Dendritic cell treated with granulocyte-macrophage colony-stimulating factor and Interleukin-4, amounts not matched to agents 40 ng/mL and 50 ng/mL, for 4 days (primary cell): ENCODE data around the gene SLC39A2.
A peak's percentile ranks its signal among the peaks of the same experiment; 100 is the strongest.

Source experiments
- H3K27ac Mint-ChIP-seq: one replicate; pipeline ENCODE4 v1.8.0; 2022; ENCODE audit warnings: mild to moderate bottlenecking, mixed read lengths
- H3K27me3 Mint-ChIP-seq: one replicate; pipeline ENCODE4 v1.8.0; 2022; ENCODE audit warnings: mild to moderate bottlenecking, mixed read lengths
- H3K36me3 Mint-ChIP-seq: one replicate; pipeline ENCODE4 v1.8.0; 2022; ENCODE audit warnings: low read depth, mixed read lengths
- H3K4me1 Mint-ChIP-seq: one replicate; pipeline ENCODE4 v1.8.0; 2022; ENCODE audit warnings: low read depth, mixed read lengths
- H3K4me3 Mint-ChIP-seq: one replicate; pipeline ENCODE4 v1.8.0; 2022; ENCODE audit warnings: mild to moderate bottlenecking, moderate library complexity, mixed read lengths
- H3K9me3 Mint-ChIP-seq: one replicate; pipeline ENCODE4 v1.8.0; 2022; ENCODE audit warnings: mixed read lengths
- intact Hi-C: fragments of 100-400 bp; cut with micrococcal nuclease; formaldehyde crosslinking; loops from one replicate; pipeline ENCODE4 v1.15.0; 2022

Gene SLC39A2

DNA sequence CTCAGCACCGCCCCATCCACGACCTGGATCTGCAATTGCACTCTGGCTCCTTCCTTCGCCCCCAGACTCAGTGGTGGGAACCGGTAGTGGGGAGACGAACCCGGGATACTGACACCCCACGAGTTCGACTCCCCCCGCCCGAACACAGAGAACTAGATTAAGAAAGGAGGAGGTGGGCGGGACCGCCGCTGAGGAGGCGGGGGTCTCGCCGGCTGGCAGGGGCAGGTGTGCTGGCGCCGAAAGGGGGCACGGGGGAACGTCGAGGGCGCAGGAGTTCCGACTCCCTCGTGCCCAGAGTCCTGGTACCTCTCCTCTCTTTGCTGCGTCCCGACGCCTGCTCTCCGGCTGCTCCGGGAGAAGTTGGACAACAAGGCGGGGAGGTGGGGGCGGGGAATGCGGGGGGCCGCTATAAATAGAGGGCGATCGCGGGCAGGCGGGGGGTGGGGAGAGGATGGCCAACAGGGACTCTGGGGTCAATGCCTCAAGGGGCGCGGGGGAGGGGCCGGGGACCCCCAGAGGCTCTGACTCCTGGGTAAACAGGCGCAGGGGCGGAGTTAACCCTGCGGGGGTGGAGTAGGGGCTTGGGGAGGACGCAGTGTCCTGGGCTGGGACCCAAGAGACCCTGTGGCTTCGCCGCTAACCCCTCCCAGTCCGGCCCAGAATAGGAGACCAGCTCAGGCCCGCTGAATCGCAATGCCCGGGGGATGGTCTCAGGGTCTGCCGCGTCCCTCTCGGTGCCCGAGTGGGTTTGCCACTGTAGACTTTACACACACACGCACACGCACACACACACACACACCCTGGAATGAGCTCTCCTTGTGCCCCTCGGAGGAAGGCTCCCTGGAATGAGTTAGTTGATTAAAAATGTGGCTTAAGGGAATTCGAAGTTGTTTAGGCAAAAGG is 26.5 kb downstream of the SLC39A2 start:
- Mint-ChIP-seq H3K4me1 (peaks cover 54% of the 10 kb centered on the region), H3K27me3 (peaks cover 41% of the 10 kb centered on the region), H3K4me3 (peak overlapping the region; percentile 63), H3K36me3 (no peaks in the 10 kb centered on the region), H3K9me3 (no peaks in the 10 kb centered on the region), H3K27ac (peak overlapping the region; percentile 59)
- intact Hi-C loops = no loop called here

DNA sequence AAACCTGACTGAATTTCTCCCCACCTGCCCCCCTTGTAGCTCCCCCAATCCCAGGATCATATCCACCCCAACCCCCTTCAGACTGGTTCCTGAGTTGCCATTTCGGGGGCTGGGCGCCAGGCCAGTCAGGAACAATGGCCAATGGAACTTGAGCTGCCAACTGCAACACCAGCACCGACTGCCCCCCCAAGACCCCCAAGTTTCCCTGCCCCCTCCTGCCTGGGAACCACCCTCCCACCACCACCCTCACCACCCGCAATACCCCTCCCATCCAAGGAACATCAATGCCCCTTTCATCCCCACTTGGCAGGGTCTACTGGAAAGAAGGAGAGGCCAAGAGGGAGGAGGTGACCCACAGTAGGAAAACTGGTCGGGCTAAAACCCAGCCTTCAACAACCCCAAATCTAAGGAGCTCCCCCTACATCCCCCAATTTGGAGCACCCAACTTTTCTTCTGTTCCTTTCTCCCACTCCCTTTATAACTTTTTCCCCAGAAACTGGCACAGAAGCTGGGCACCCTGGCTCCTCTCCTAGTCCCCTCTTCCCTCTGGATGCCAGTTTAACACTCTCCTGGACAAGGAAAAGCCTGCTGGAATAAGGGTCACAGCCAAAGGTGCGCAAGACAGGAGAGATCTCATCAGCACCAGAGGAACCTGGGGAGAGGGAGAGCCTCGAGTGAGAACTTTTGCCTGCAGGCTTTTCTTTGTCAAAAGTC is 27.3 kb downstream of the SLC39A2 start:
- no peak overlapping the region for H3K4me3 Mint-ChIP-seq
- intact Hi-C loops = no loop called here

DNA sequence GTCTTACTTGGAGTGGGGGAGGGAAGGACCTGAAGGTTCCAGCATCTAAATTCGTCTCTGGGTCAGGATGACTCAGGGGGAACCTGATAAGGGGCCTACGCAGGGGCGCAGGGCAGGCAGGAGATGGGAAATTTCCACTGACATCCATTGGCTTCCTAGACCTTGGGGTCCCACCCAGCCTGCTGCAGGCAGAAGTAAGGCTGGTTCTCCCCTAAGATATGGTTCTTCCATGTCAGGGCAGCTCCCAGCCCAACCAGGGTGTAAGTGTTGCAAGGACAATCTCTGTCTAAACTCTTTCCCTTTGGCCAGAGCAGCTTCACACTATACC is 27.9 kb downstream of the SLC39A2 start:
- no peaks in the 10 kb centered on the region for H3K9me3 Mint-ChIP-seq
- H3K27ac Mint-ChIP-seq = no peak overlapping the region
- H3K4me1 Mint-ChIP-seq = peaks cover 44% of the 10 kb centered on the region
- H3K36me3 Mint-ChIP-seq = no peaks in the 10 kb centered on the region
- H3K4me3 Mint-ChIP-seq = no peak overlapping the region
- intact Hi-C loops = no loop called here
- H3K27me3 Mint-ChIP-seq = peaks cover 41% of the 10 kb centered on the region

More for the DNA sequence above, 27.3 kb downstream of the SLC39A2 start:
- Mint-ChIP-seq H3K4me1 (peaks cover 46% of the 10 kb centered on the region), H3K9me3 (no peaks in the 10 kb centered on the region), H3K27me3 (peaks cover 41% of the 10 kb centered on the region), H3K27ac (no peak overlapping the region), H3K36me3 (no peaks in the 10 kb centered on the region)

DNA sequence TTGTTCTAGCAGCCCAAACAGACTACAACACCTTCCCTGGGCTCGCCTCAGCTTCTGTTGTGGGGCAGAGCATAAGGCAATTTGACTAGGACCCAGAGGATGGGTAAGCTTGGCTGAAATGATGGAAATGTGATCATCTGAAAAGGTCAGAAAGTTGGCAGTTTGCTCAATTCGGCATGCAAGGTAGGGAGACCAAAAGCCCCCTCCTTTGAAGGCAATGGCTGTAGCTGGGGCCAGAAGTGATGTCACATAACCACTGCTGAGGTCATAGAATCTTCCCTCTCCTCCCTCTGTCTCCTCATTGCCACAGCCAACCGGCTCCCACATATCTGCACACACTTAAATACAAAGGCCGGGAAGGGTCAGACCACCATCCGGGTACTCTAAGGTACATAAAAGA is 30.8 kb downstream of the SLC39A2 start, which contains the start of gene TPPP2:
TSS of gene TPPP2 (plus strand) at position 301 of the 400 bp plus-strand sequence. CDS start 365 bp downstream, outside the sequence.
- Mint-ChIP-seq H3K4me1 (peaks cover 41% of the 10 kb centered on the region), H3K9me3 (no peaks in the 10 kb centered on the region), H3K27me3 (peaks cover 28% of the 10 kb centered on the region), H3K36me3 (no peaks in the 10 kb centered on the region), H3K27ac (no peak within 1 kb of the TSS), H3K4me3 (no peak within 1 kb of the TSS)
- intact Hi-C loops = no loop called here

DNA sequence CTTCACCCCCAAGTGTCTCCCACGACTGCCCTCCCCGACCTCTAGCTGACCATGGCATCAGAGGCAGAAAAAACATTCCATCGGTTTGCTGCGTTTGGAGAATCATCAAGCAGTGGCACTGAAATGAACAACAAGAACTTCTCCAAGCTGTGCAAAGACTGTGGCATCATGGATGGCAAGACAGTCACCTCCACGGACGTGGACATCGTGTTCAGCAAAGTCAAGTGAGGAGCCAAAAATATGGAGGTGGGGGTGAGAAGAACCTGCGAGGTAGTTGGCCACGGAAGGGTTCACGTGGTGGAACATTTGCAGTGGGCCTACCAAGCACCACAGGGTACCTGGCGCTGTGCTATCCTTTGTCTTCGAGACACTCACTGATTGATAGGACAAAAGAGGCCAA is 31.4 kb downstream of the SLC39A2 start:
- no peak overlapping the region for H3K27ac Mint-ChIP-seq
- no peaks in the 10 kb centered on the region for H3K9me3 Mint-ChIP-seq
- H3K4me1 Mint-ChIP-seq = peaks cover 42% of the 10 kb centered on the region
- peaks cover 24% of the 10 kb centered on the region for H3K27me3 Mint-ChIP-seq
- no peaks in the 10 kb centered on the region for H3K36me3 Mint-ChIP-seq
- intact Hi-C loops = no loop called here
- H3K4me3 Mint-ChIP-seq = no peak overlapping the region

DNA sequence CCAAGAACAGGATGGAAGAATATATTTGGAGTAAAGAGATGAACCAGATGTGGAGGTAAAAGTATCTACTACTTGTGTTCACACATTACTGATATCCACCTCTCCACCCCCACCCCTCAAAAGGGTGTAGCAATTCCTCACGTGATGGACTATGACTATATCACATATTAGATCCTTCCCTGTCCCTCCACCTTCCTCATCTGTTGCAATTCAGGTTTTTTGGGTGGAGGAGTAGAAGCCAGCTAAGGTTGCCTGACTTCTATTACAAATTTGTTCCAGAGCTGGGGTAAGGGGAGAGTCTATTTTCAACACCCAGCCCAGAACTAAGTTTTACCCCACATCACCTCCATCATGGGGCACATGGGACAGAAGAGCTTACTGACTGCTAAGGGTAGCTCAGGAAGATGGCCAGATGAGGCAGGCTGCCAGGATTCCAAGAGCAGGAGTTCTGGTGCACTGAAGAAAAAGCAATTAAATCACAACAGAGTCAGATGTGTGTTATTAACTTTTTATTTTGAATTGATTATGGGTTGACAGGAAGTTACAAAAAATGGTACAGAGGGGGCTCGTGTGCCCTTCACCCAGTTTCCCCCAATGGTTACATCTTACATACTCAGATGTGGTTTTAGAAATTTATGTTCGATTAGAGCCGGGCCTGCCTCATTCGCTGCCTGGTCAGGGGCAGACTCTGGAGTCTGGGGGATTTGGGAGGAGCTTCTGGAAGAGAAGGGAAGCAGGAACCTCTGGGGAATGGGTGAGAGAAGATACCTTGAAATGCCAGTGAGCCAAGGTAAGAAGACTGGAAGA is 33.4 kb downstream of the SLC39A2 start:
- peak overlapping the region; percentile 21 for H3K27ac Mint-ChIP-seq
- intact Hi-C loops = no loop called here
- H3K27me3 Mint-ChIP-seq = peaks cover 11% of the 10 kb centered on the region
- peaks cover 51% of the 10 kb centered on the region for H3K4me1 Mint-ChIP-seq
- no peaks in the 10 kb centered on the region for H3K36me3 Mint-ChIP-seq
- H3K4me3 Mint-ChIP-seq = no peak overlapping the region
- H3K9me3 Mint-ChIP-seq = no peaks in the 10 kb centered on the region

DNA sequence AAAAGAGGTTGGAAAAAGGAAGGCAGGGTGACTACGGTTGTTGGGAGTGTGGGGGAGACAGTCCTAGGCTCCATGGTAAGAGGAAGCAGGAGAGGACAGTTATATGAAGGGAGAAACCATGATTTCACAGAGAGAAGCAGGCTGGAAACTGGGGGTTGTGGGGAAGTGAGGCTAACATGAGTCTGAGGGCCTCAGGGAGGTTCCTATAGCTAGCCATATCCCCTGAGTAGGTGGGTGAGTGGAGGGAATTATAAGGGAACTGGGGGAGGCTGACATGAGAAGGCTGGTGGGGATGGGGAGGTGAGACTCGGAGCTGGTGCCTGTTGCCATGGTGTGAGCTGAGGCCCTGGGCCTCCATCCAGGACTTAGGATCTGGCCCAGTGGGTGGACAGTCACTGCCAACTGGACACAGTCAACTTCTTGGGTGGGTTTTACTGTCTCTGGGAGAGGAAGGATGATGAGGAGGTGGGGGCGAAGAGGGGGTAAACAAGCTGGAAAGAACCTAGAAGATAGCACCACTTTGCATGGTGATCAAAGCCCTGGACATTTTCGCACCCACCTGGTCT is 34.1 kb downstream of the SLC39A2 start:
- peak overlapping the region; percentile 21 for H3K27ac Mint-ChIP-seq

DNA sequence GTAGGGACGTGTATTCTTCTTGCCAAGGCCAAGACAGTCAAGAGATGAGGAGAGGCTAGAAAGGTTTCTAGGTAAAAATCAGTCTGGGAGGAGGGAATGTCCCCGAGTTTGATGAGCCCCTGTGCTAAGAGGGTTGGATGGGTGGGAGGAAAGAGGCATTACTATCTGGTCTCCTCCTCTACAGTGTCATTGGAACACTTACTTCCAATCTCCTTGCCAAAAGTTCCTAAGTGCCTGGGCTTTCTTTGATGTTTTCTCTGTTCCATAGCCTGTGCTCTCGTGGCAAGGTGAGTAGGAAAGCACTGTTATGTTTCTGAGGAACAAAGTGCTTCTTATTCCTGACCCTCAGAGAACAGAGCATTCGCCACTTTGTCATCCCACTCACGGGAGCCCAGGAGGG is 35.6 kb downstream of the SLC39A2 start, which contains the start of gene RNASE13:
TSS of gene RNASE13 (minus strand) at position 101 of the 400 bp plus-strand sequence. CDS start 519 bp downstream, outside the sequence.
- Mint-ChIP-seq H3K36me3 (no peaks in the 10 kb centered on the region), H3K9me3 (no peaks in the 10 kb centered on the region), H3K4me3 (no peak within 1 kb of the TSS), H3K27me3 (peaks cover 9% of the 10 kb centered on the region), H3K4me1 (peaks cover 59% of the 10 kb centered on the region), H3K27ac (peak within 1 kb of the TSS; percentile 21)
- intact Hi-C loops = no loop called here

More for the DNA sequence above, 34.1 kb downstream of the SLC39A2 start:
- intact Hi-C loops = no loop called here
- no peak overlapping the region for H3K4me3 Mint-ChIP-seq
- H3K9me3 Mint-ChIP-seq = no peaks in the 10 kb centered on the region
- peaks cover 51% of the 10 kb centered on the region for H3K4me1 Mint-ChIP-seq
- peaks cover 11% of the 10 kb centered on the region for H3K27me3 Mint-ChIP-seq
- H3K36me3 Mint-ChIP-seq = no peaks in the 10 kb centered on the region

DNA sequence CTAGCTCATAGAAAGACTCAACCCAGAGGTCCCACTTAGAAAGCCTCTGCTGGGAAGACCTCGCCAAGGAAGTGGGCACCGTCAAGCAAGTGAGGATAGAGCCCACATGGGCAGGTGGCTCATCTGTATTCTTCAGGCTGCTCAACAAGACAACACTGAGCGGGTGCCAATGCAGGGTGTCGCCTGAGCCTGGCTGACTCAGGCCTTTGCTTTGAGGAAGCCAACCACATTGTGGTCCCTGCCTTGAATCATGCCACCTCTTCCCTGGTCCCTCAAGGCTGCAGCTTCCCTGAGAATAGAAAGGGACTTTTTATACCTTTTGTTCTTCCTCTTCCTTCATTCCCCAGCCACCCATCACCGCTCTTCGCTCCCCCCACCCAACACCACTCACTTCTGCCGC is 37.7 kb downstream of the SLC39A2 start:
- Mint-ChIP-seq H3K4me1 (peaks cover 64% of the 10 kb centered on the region), H3K36me3 (no peaks in the 10 kb centered on the region), H3K9me3 (no peaks in the 10 kb centered on the region), H3K4me3 (no peak overlapping the region), H3K27me3 (peaks cover 6% of the 10 kb centered on the region), H3K27ac (peak overlapping the region; percentile 38)
- intact Hi-C loops = no loop called here

DNA sequence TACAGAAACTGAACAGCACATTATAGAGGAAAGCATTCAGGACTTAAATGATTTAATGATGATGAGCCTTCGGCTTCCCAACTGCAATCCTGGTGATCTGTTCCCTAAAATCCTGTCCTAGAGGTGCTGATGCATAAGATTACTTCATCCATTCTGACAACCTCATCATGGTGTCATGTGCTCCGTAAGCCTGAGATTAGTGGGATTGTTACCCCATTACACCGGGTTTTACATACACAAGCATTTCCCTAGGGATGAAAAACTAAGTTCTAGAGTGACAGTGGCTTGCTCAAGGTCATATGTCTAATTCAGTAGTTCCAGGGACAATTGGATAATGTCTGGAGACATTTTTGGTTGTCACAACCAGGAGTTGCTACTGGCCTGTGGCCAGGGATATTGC is 38.1 kb downstream of the SLC39A2 start:
- intact Hi-C loops = no loop called here
- Mint-ChIP-seq H3K4me1 (peaks cover 62% of the 10 kb centered on the region), H3K9me3 (no peaks in the 10 kb centered on the region), H3K4me3 (no peak overlapping the region), H3K27ac (no peak overlapping the region), H3K36me3 (no peaks in the 10 kb centered on the region), H3K27me3 (peaks cover 5% of the 10 kb centered on the region)

DNA sequence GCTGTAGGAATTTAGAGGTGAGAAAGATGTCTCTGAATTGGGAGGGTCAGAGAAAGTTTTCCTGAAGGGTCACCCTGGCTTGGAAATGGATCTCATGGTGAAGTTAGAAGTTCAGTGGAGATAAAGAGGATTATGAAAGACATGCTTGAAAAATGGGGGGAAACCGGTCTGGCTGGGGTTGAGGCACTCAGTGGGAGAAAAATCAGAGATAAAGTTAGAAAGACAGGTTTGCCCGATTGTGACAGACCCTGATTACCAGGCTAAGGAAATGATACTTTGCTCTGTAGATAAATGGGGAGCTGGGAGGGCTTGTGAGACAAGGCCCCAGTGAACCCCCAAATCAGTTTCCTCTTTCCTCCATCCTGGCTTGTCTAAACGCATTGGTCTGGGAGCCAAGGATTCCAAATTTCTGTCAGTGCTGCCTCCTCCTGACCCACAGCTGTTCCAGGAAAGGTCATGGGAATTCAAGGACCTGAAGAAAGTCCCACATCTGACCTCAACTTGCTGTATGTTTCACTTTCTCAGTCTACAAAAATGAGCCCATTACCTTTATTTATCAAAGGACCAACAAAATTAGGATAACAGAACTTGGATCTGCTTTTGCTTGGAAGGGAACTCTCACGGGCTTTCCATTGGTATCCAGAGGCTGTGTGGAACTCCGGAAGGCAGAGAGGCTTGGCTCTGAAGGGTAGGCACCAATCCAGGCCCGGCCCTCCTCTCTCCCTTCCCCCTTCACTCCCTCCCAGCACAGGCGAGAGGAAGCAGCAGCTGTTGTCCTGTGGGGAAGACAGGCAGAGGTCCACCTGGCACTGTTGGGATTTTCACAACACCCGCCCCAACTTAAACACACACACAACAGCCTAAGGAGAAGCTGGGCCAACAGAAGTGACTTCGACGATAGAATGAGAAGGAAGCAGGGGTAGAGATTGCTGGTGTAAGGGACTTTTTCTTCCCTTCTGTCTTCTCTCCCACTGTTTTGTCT is 39.6 kb downstream of the SLC39A2 start:
- Mint-ChIP-seq H3K4me1 (peaks cover 60% of the 10 kb centered on the region), H3K9me3 (no peaks in the 10 kb centered on the region), H3K4me3 (no peak overlapping the region), H3K27ac (peak overlapping the region; percentile 31), H3K27me3 (peaks cover 19% of the 10 kb centered on the region), H3K36me3 (no peaks in the 10 kb centered on the region)
- intact Hi-C loops = no loop called here

DNA sequence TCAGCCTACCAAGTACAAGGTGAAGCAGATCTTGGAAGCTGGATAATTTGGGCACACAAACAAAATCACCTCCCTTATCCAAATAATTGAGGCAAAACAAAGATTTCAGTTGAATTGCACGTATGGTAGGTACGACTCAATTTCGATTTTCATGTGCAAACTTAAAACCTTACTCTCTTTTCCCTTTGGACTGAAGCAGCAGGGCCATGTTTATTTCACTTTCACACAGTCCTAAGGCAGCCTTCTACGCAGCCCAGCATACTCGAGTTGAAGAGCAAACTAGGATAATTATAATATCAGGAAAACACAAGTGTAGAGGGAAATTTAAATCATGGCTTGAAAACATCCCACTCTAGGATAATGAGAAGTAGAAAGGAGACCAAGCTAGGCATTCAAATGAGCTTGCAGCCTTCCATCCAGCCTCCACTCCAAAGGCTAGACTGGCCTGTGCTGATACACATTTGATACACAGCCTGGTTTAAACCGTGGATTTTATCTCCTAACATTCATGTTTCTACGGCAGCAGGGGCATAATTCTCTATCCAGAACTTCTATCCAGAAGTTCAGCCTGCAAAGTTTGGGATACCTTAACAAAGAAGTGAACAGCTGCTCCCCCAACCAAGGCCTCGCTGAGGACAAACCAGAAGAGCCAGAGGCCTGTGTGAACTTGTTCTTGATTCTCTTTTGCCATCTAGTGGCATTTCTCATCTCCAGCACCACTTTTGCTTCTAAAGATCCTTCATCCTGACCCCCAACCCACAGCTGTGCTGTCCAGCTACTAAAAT is 40.7 kb downstream of the SLC39A2 start:
- H3K9me3 Mint-ChIP-seq = no peaks in the 10 kb centered on the region
- peak overlapping the region; percentile 31 for H3K27ac Mint-ChIP-seq
- H3K4me3 Mint-ChIP-seq = no peak overlapping the region
- no peaks in the 10 kb centered on the region for H3K36me3 Mint-ChIP-seq
- H3K4me1 Mint-ChIP-seq = peaks cover 60% of the 10 kb centered on the region
- intact Hi-C loops = loop anchor here (1.0 kb wide), 1 partner anchor 25 kb away; no protein-coding TSS in a partner anchor
- H3K27me3 Mint-ChIP-seq = peaks cover 27% of the 10 kb centered on the region
